ENCODE results near the gene TIMM8A. TPM values are rescaled to one million over a fixed set of nuclear protein-coding genes. Genes with fewer than 3 reads are reported as not detected.
A peak's percentile ranks its signal among the peaks of the same experiment; 100 is the strongest.

The TIMM8A gene
- total RNA-seq, 1 experiment from 2014 or later: 30.9 TPM

DNA sequence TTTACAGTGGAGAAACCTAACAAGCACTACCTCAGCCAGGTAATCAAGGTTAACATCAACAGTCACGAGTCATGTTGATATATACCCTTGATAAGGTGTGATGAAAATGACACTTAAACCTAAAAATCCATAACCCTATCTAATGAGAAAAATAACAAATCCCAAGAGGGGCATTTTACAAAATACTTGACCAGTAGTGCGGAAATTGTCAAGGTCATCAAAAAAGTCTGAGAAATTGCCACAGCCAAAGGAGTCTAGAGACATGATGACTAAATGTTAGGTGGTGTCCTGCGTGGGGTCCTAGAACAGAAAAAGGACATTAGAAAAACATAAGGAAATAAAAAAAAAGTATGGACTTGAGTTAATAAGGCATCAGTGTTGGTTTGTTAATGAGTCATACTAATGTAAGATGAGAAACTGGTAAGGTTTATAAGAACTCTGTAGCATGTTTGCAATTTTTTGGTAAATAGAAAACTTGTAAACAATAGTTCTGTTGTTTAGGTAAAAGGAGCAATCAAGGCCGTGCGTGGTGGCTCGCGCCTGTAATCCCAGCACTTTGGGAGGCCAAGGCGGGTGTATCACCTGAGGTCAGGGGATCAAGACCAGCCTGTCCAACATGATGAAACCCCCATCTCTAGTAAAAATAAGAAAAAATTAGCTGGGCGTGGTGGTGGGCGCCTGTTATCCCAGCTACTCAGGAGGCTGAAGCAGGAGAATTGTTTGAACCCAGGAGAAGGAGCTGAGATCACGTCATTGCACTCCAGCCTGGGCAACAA is 45.2 kb upstream of the TIMM8A start:
- H3K4me3 Mint-ChIP-seq (ENCODE audit: low read depth, unreplicated experiment): peak overlapping the region; percentile 88
- DNase-seq: no peak
- intact Hi-C loops (cut with micrococcal nuclease; ENCODE audit: unreplicated experiment): no loop called here
- H3K36me3 Mint-ChIP-seq (ENCODE audit: insufficient read depth, unreplicated experiment): peaks cover 61% of the 10 kb centered on the region
- no TSS peak for BruUV-seq (replicated peaks)
- CTCF ChIA-PET: no interaction called here
- no peaks in the 10 kb centered on the region for H3K27me3 Mint-ChIP-seq (ENCODE audit: unreplicated experiment)
- H3K27ac Mint-ChIP-seq (ENCODE audit: unreplicated experiment): peak overlapping the region; percentile 72
- H3K4me1 Mint-ChIP-seq (ENCODE audit: low read depth, unreplicated experiment): peaks cover 15% of the 10 kb centered on the region
- H3K9me3 Mint-ChIP-seq (ENCODE audit: low read depth, unreplicated experiment): no peaks in the 10 kb centered on the region
- TF ChIP-seq CTCF (IDR thresholded peaks at IDR 0.05; ENCODE audit: unreplicated experiment): no peak

- Mint-ChIP-seq H3K36me3 (ENCODE audit: insufficient read depth, unreplicated experiment) (peaks cover 60% of the 10 kb centered on the region), H3K4me1 (ENCODE audit: low read depth, unreplicated experiment) (peaks cover 15% of the 10 kb centered on the region), H3K9me3 (ENCODE audit: low read depth, unreplicated experiment) (no peaks in the 10 kb centered on the region), H3K27me3 (ENCODE audit: unreplicated experiment) (peaks cover 1% of the 10 kb centered on the region), H3K27ac (ENCODE audit: unreplicated experiment) (peak overlapping the region; percentile 96), H3K4me3 (ENCODE audit: low read depth, unreplicated experiment) (peak overlapping the region; percentile 88)
- TF ChIP-seq CTCF (IDR thresholded peaks at IDR 0.05; ENCODE audit: unreplicated experiment): no peak
- no peak for DNase-seq
- intact Hi-C loops (cut with micrococcal nuclease; ENCODE audit: unreplicated experiment): loop anchor here (2.0 kb wide), 1 partner anchor 17 kb away; the partner anchor contains the start of gene HNRNPH2
- no TSS peak for BruUV-seq (replicated peaks)
- CTCF ChIA-PET: no interaction called here
Observed at GRCh38 chrX:101391831-101392230, 43.3 kb upstream of the TIMM8A start.

DNA sequence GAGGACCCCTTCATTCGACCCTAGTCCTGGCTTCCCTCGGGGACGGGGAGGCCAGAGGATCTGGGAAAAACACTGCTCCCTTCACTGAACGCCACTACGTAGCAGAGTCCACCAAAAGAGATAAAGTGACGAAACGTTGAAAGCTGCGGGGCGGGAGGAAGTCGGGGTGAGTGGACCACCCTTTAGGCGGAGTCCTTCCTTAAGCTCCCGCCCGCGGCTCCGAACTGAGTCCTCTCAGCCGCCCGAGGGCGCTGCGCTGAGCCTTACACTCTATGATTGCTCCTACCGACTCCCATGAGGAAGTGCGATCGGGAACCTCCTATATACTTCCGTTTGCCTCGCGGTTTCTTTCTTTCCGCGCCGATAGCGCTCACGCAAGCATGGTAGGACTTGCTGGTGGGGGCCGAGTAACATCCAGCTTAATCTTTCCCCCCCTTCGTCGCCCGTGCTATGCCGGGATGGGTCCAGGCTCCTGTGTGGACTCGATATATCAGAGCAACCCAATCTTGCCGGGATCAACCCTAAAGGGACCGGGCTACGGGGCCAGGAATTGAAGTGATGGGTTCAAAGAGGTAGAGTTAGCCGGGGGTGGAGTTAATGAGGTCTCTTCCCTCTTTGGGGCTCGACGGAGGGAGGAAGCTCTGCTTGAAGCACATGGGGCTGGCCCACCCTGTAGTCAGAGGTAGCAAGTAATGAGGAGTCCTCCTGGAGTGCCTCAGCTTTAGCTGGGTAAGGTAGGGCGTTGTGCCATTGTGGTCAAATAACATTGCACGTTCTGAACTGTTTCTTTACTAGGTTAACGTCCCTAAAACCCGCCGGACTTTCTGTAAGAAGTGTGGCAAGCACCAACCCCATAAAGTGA is 42.4 kb upstream of the TIMM8A start, which contains the start of gene RPL36A:
RPL36A (plus strand) TSS at position 348 of the 862 bp plus-strand sequence; CDS start at position 381, 33 bp downstream.
- Mint-ChIP-seq H3K27me3 (ENCODE audit: unreplicated experiment) (peaks cover 11% of the 10 kb centered on the region), H3K9me3 (ENCODE audit: low read depth, unreplicated experiment) (no peaks in the 10 kb centered on the region), H3K27ac (ENCODE audit: unreplicated experiment) (peak within 1 kb of the TSS; percentile 96), H3K4me3 (ENCODE audit: low read depth, unreplicated experiment) (peak within 1 kb of the TSS; percentile 88), H3K4me1 (ENCODE audit: low read depth, unreplicated experiment) (peaks cover 15% of the 10 kb centered on the region), H3K36me3 (ENCODE audit: insufficient read depth, unreplicated experiment) (peaks cover 51% of the 10 kb centered on the region)
- intact Hi-C loops (cut with micrococcal nuclease; ENCODE audit: unreplicated experiment): loop anchor here (2.0 kb wide), 1 partner anchor 18 kb away; the partner anchor contains the start of gene HNRNPH2
- TF ChIP-seq CTCF (IDR thresholded peaks at IDR 0.05; ENCODE audit: unreplicated experiment): peak; percentile 59
- CTCF ChIA-PET: interaction anchor here (0.6 to 1.0 kb wide), 5 partner anchors 11 to 42 kb away, joined by 3 to 5 read pairs (median 3); partner anchors contain the start of gene TIMM8A
- DNase-seq: peak; percentile 85
- BruUV-seq (replicated peaks): TSS peak; percentile 64

GRCh38 chrX:101388604-101389003 is 40.1 kb upstream of the TIMM8A start:
- intact Hi-C loops (cut with micrococcal nuclease; ENCODE audit: unreplicated experiment): no loop called here
- peaks cover 33% of the 10 kb centered on the region for H3K36me3 Mint-ChIP-seq (ENCODE audit: insufficient read depth, unreplicated experiment)
- no peak overlapping the region for H3K4me3 Mint-ChIP-seq (ENCODE audit: low read depth, unreplicated experiment)
- CTCF ChIA-PET: no interaction called here
- peaks cover 10% of the 10 kb centered on the region for H3K4me1 Mint-ChIP-seq (ENCODE audit: low read depth, unreplicated experiment)
- DNase-seq: no peak
- TF ChIP-seq CTCF (IDR thresholded peaks at IDR 0.05; ENCODE audit: unreplicated experiment): no peak
- no TSS peak for BruUV-seq (replicated peaks)
- peaks cover 26% of the 10 kb centered on the region for H3K27me3 Mint-ChIP-seq (ENCODE audit: unreplicated experiment)
- no peaks in the 10 kb centered on the region for H3K9me3 Mint-ChIP-seq (ENCODE audit: low read depth, unreplicated experiment)
- no peak overlapping the region for H3K27ac Mint-ChIP-seq (ENCODE audit: unreplicated experiment)

All from Calu3 (cell line).